ENCODE data around the gene FRMPD1.

- TF ChIP-seq CTCF (conservative IDR thresholded peaks at IDR 0.05; ENCODE audit: low read length) (no peak), EZH2phosphoT487 (IDR thresholded peaks at IDR 0.05; ENCODE audit: borderline replicate concordance) (no peak)
Measured at GRCh38 chr9:37784616-37785483, 134.1 kb downstream of the FRMPD1 start, which contains the start of gene EXOSC3.
